Thyroid gland (tissue), 4 donors: ENCODE measurements around the gene MAGOHB. TPM values are rescaled to one million over a fixed set of nuclear protein-coding genes. Genes with fewer than 3 reads are reported as not detected.
"Not testable (repeated sequence)": the region's sequence is repeated elsewhere in the genome, so short reads cannot be mapped to it uniquely, and the experiment has no call there.

Source experiments
- DNase-seq, 2 donors: peaks; one replicate each; pipeline ENCODE4 v3.0.0-alpha.2; 2019
- H3K27ac ChIP-seq, 3 donors: fragments of 200-600 bp; sonication (generic); 1 replicate in 2 of 3; 2 replicates in 1 of 3; pipeline ENCODE4 v1.5.1; 2016 to 2019; ENCODE audit warnings: mild to moderate bottlenecking in 1 of 3, moderate library complexity in 1 of 3
- H3K27me3 ChIP-seq: fragments of 200-600 bp; sonication (generic); one replicate; pipeline ENCODE4 v1.5.1; 2019
- H3K36me3 ChIP-seq, 2 donors: fragments of 200-600 bp; sonication (generic); one replicate each; pipeline ENCODE4 v1.5.1; 2016 to 2019
- H3K4me1 ChIP-seq, 2 donors: fragments of 200-600 bp; sonication (generic); one replicate each; pipeline ENCODE4 v1.5.1; 2017 to 2019
- H3K4me3 ChIP-seq, 3 donors: fragments of 200-600 bp; sonication (generic); replicated peaks in 1 of 3; 1 replicate in 2 of 3; 2 replicates in 1 of 3; pipeline ENCODE4 v1.5.1; 2016; ENCODE audit warnings: mild to moderate bottlenecking in 1 of 3
- H3K9me3 ChIP-seq: fragments of 200-600 bp; sonication (generic); one replicate; pipeline ENCODE4 v1.5.1; 2017
- POLR2A ChIP-seq, 2 donors: fragments of 450-650 bp; IDR thresholded peaks; one replicate each; pipeline ENCODE4 v1.6.1; 2017; ENCODE audit warnings: antibody characterized with exemption in 2 of 2, mild to moderate bottlenecking in 2 of 2, moderate library complexity in 1 of 2
- WGBS, 2 donors: methylation state at CpG; one replicate each; pipeline ENCODE4 v1.1.5; 2017; 5-methylcytosine and 5-hydroxymethylcytosine counted together
- intact Hi-C: fragments of 100-400 bp; cut with DNase I; formaldehyde crosslinking; loops from one replicate; pipeline ENCODE4 v1.15.1; 2023
- total RNA-seq, 4 donors: library from RNA; depleted of rRNA; stranded (reverse); fragments of >200 nt; gene quantifications; one replicate each; pipeline ENCODE4 v1.2.3, GENCODE V29; 2016
- TF ChIP-seq, protein P1 (sequence below), 6 experiments: fragments of 200-600 bp in 3 of 6; fragments of 450-650 bp in 3 of 6; sonication (generic) in 3 of 6; IDR thresholded peaks; one replicate each; pipeline ENCODE4 v1.5.1; 2016 to 2019; ENCODE audit warnings: antibody characterized with exemption in 6 of 6, mild to moderate bottlenecking in 2 of 6, inconsistent platforms in 1 of 6, moderate library complexity in 1 of 6

Gene MAGOHB
- 10 to 100 TPM; 13.1 to 17.4 (median 14.5) TPM for total RNA-seq

DNA sequence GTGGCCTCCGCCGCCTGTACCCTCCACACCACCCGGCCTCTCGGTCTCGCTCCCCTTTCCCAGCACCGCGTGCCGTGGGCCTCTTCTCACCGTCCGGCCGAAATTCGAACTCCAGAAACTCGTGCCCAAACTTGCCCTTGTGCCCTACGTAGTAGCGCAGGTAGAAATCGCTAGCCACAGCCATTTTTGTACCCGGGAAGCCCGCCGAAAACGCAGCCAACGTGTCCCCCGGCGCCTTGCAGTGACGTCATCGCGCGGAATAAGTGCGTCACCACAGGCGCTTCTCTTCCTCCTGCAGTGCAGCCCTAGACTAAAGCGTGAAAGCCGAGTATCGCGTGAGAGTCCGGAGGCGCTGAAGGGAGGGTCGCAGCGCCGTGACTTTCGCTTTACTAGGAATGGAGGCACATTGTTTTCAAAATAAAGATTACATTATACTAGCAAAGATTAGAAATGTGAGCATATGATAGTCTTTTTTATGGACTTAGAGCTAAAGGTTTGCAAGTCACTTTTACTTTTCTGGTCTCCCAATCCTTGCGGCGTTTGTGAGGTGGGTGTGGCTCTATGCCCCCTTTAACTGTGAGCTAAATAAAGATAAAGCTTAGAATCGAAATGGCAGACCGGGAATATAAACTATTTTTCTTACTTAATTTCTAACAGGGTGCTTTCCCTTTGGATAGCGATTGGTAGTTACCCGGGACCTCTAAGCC is at the start of gene MAGOHB:
Gene MAGOHB, minus strand, starts transcription at position 261 of the 707 bp plus-strand sequence. Its CDS starts 77 bp downstream, at position 184.
- Histone ChIP-seq H3K36me3 (peaks cover 0 to 9% of the 10 kb centered on the region in 2 donors), H3K27ac (peak within 1 kb of the TSS; percentile 69 to 77 (median 75)), H3K4me3 (peak within 1 kb of the TSS; percentile 17 to 50 (median 47)), H3K9me3 (no peaks in the 10 kb centered on the region), H3K4me1 (peaks cover 0 to 8% of the 10 kb centered on the region in 2 donors), H3K27me3 (no peaks in the 10 kb centered on the region)
- intact Hi-C loops, result loop anchor here (10.0 kb wide), 1 partner anchor 141 kb away; no protein-coding TSS in a partner anchor
- peak; percentile 94 to 96 for DNase-seq
- TF ChIP-seq POLR2A (IDR thresholded peaks at IDR 0.05), result peak in 1 of 2 donors; percentile 81
- TF ChIP-seq, protein P1, sequence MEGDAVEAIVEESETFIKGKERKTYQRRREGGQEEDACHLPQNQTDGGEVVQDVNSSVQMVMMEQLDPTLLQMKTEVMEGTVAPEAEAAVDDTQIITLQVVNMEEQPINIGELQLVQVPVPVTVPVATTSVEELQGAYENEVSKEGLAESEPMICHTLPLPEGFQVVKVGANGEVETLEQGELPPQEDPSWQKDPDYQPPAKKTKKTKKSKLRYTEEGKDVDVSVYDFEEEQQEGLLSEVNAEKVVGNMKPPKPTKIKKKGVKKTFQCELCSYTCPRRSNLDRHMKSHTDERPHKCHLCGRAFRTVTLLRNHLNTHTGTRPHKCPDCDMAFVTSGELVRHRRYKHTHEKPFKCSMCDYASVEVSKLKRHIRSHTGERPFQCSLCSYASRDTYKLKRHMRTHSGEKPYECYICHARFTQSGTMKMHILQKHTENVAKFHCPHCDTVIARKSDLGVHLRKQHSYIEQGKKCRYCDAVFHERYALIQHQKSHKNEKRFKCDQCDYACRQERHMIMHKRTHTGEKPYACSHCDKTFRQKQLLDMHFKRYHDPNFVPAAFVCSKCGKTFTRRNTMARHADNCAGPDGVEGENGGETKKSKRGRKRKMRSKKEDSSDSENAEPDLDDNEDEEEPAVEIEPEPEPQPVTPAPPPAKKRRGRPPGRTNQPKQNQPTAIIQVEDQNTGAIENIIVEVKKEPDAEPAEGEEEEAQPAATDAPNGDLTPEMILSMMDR (IDR thresholded peaks at IDR 0.05), result peak in 1 of 6 experiments; percentile 33
- WGBS, 2 donors, result 0% methylated on average over 35 to 45 of the region's 45 CpGs

DNA sequence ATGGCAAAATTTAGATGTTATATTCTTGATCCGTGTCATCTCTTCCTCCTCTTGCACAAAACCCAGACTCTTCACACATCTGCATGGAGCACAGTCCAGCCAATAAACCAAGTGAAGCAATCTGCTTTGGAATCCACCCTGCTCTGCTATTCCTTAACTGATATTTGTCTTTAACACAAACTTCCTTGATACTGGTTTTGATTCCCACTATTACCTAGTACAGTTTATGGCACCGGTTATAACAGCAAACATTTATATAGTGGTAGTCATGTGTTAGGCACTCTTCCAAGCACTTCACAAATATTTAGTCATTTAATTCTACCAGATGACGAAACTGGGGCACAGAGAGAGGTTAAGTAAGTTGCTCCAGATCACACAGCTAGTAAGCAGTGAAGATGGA is 47.9 kb upstream of the MAGOHB start:
- Histone ChIP-seq H3K27ac (no peak overlapping the region), H3K4me1 (no peaks in the 10 kb centered on the region), H3K4me3 (no peak overlapping the region), H3K36me3 (no peaks in the 10 kb centered on the region), H3K9me3 (no peaks in the 10 kb centered on the region), H3K27me3 (no peaks in the 10 kb centered on the region)
- no peak for DNase-seq
- intact Hi-C loops, result no loop called here
- WGBS, 2 donors, result 75 to 79% methylated on average over 3 of the region's 3 CpGs
- TF ChIP-seq, protein P1 (IDR thresholded peaks at IDR 0.05), result no peak
- TF ChIP-seq POLR2A (IDR thresholded peaks at IDR 0.05), result no peak

DNA sequence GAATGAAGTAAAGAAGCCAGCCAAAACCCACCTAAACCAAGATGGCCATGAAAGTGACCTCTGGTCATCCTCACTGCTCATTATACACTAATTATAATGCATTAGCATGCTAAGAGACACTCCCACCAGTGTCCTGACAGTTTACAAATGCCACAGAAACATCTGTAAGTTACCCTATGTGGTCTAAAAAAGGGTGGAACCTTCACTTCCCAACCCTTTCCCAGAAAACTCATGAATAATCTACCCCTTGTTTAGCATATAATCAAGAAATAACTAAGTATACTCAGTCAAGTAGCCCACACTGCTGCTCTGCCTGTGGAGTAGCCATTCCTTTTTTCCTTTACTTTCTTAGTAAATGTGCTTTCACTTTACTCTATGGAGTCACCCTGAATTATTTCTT is 40.6 kb upstream of the MAGOHB start:
- TF ChIP-seq POLR2A (IDR thresholded peaks at IDR 0.05), result no peak
- TF ChIP-seq, protein P1 (IDR thresholded peaks at IDR 0.05), result no peak
- Histone ChIP-seq H3K27ac (no peak overlapping the region), H3K4me3 (no peak overlapping the region), H3K9me3 (no peaks in the 10 kb centered on the region), H3K27me3 (no peaks in the 10 kb centered on the region), H3K36me3 (no peaks in the 10 kb centered on the region), H3K4me1 (no peaks in the 10 kb centered on the region)
- intact Hi-C loops, result no loop called here
- no peak for DNase-seq

DNA sequence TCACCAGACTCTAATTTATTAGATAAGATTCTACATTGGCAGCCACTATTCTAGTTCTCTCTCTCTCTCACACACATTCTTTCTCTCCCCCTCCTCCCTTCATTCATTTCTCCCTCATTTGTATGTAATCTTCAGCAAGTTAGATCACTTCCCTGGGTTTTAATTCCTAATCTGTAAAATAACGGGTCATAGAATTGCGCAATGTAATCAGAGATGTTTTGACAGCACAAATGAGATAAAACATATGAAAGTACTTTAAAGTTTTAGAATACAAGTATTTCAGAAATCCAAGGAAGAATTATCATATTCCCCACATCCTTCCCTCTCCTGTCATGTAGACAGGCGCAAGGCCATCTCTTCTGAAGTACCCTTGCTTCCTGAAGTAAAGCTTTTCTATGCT is 38.8 kb upstream of the MAGOHB start:
- H3K27ac ChIP-seq, result no peak overlapping the region
- H3K27me3 ChIP-seq, result no peaks in the 10 kb centered on the region
- DNase-seq, result no peak
- no peaks in the 10 kb centered on the region for H3K4me1 ChIP-seq
- no peaks in the 10 kb centered on the region for H3K9me3 ChIP-seq
- no peak for TF ChIP-seq POLR2A (IDR thresholded peaks at IDR 0.05)
- TF ChIP-seq, protein P1 (IDR thresholded peaks at IDR 0.05), result no peak
- no peaks in the 10 kb centered on the region for H3K36me3 ChIP-seq
- intact Hi-C loops, result no loop called here
- no peak overlapping the region for H3K4me3 ChIP-seq
- 88 to 90% methylated on average over 3 of the region's 3 CpGs for WGBS, 2 donors

DNA sequence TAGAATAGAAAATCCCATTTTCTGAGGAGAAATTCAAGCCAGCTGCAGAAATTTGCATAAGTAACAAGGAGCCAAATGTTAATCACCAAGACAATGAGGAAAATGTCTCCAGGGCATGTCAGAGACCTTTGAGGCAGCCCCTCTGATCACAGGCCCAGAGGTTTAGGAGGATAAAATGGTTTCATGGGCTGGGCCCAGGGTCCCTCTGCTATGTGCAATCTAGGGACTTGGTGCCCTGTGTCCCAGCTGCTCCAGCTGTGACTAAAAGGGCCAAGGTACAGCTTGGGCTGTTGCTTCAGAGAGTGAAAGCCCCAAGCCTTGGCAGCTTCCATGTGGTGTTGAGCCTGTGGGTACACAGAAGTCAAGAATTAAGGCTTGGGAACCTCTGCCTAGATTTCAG is 33.2 kb upstream of the MAGOHB start:
- H3K36me3 ChIP-seq, H3K4me1 ChIP-seq, H3K4me3 ChIP-seq, DNase-seq, H3K27me3 ChIP-seq, H3K27ac ChIP-seq, intact Hi-C loops, H3K9me3 ChIP-seq: not testable (repeated sequence)
